K562 (cell line): ENCODE results near the gene PAX5. TPM values are rescaled to one million over a fixed set of nuclear protein-coding genes. Genes with fewer than 3 reads are reported as not detected.

Experiments
- ATAC-seq: fragments of 200-7000 bp; cut with Tn5 transposase; 3 replicates; pipeline ENCODE4 v1.9.1; 2020; ENCODE audit warnings: moderate library complexity
- BruUV-seq: library from RNA; stranded (reverse); fragments of 400-500 nt; replicated peaks from 2 replicates; lab custom pipeline; 2021; lab: Mats Ljungman, UMichigan
- CTCF ChIA-PET: fragments of 300-600 bp; formaldehyde crosslinking; extraction: SDS; loops from one replicate; lab custom pipeline; 2021; ENCODE audit warnings: low intra/inter-chr PET ratio; lab: Yijun Ruan, JAX
- POLR2A ChIA-PET: fragments of 300-600, 350-650 bp; sonication (Branson Sonifier 250); formaldehyde crosslinking; extraction: SDS; loops from one replicate; lab custom pipeline; 2021; ENCODE audit warnings: antibody characterized with exemption, inconsistent platforms; lab: Yijun Ruan, JAX
- DNase-seq, 4 experiments: peaks; one replicate each; pipeline versions ENCODE4 v3.0.0 to v3.0.0-alpha.2; 2011 to 2018; ENCODE audit warnings: low spot score in 3 of 4, mixed read lengths in 3 of 4; ENCODE audit errors: extremely low read depth in 1 of 4
- FAIRE-seq: peaks from 2 replicates; lab custom pipeline; 2011; peaks lifted over from hg19 to GRCh38; lab: Jason Lieb, UNC
- H2AFZ ChIP-seq: 2 replicates; pipeline ENCODE4 v1.6.0; 2011; ENCODE audit warnings: low read depth, low read length, control low read depth, inconsistent platforms
- H3K27ac ChIP-seq: fragments of 200-600 bp; 3 replicates; pipeline ENCODE4 v1.8.0; 2011; ENCODE audit warnings: low read depth, mild to moderate bottlenecking, control low read depth, inconsistent platforms, low read length, moderate library complexity, mixed read lengths; ENCODE audit errors: extremely low read depth
- H3K27me3 ChIP-seq, 2 experiments: fragments of 300-600 bp in 1 of 2; 2 replicates in 1 of 2; 3 replicates in 1 of 2; pipeline versions ENCODE4 v1.6.0 to v1.8.0; 2011; ENCODE audit warnings: inconsistent platforms in 2 of 2, low read length in 2 of 2, mild to moderate bottlenecking in 1 of 2, mixed read lengths in 1 of 2, moderate library complexity in 1 of 2; ENCODE audit not compliant: control insufficient read depth in 2 of 2, insufficient read depth in 2 of 2
- H3K36me3 ChIP-seq: fragments of 300-600 bp; 3 replicates; pipeline ENCODE4 v1.8.0; 2011; ENCODE audit warnings: mild to moderate bottlenecking, low read length, inconsistent platforms; ENCODE audit not compliant: control insufficient read depth, insufficient read depth
- H3K4me1 ChIP-seq, 2 experiments: fragments of 200-600 bp in 1 of 2; replicated peaks in 1 of 2; 2 replicates in 1 of 2; 3 replicates in 1 of 2; pipeline versions ENCODE4 v1.5.1 to v1.8.0; 2011; ENCODE audit warnings: inconsistent platforms in 2 of 2, low read length in 2 of 2, mild to moderate bottlenecking in 1 of 2, mixed read lengths in 1 of 2, moderate library complexity in 1 of 2; ENCODE audit not compliant: control insufficient read depth in 2 of 2, insufficient read depth in 2 of 2
- H3K4me2 ChIP-seq: 2 replicates; pipeline ENCODE4 v1.6.1; 2011; ENCODE audit warnings: low read length, control low read depth, inconsistent platforms, mixed read lengths; ENCODE audit not compliant: insufficient read depth
- H3K4me3 ChIP-seq: fragments of 200-600 bp; sonication (generic), shearing (Covaris generic); 2 replicates; pipeline ENCODE4 v1.5.1; 2016; ENCODE audit warnings: control low read depth, inconsistent platforms
- H3K79me2 ChIP-seq: fragments of 200-600 bp; 3 replicates; pipeline ENCODE4 v1.8.0; 2011; ENCODE audit warnings: low read length, inconsistent platforms; ENCODE audit not compliant: control insufficient read depth, insufficient read depth
- H3K9ac ChIP-seq, 2 experiments: 2 replicates each; pipeline versions ENCODE4 v1.6.0 to v1.6.1; 2011; ENCODE audit warnings: low read depth in 2 of 2, low read length in 2 of 2, control low read depth in 1 of 2, inconsistent platforms in 1 of 2, mild to moderate bottlenecking in 1 of 2, mixed read lengths in 1 of 2; ENCODE audit not compliant: insufficient read depth in 1 of 2
- H3K9me1 ChIP-seq: one replicate; pipeline ENCODE4 v1.6.0; 2011; ENCODE audit warnings: inconsistent platforms, mild to moderate bottlenecking, low read length, moderate library complexity; ENCODE audit not compliant: control insufficient read depth, insufficient read depth
- H3K9me3 ChIP-seq: replicated peaks from 2 replicates; pipeline ENCODE4 v1.5.1; 2011; ENCODE audit warnings: low read depth, low read length, inconsistent platforms; ENCODE audit not compliant: control insufficient read depth, insufficient read depth
- H4K20me1 ChIP-seq: replicated peaks from 2 replicates; pipeline ENCODE4 v1.6.1; 2011; ENCODE audit warnings: low read length, inconsistent platforms, mixed read lengths; ENCODE audit not compliant: control insufficient read depth, insufficient read depth
- KDM5B ChIP-seq: fragments of 200-600 bp; sonication (generic); IDR thresholded peaks from 2 replicates; pipeline ENCODE4 v1.6.1; 2012; ENCODE audit warnings: low read depth, mild to moderate bottlenecking, moderate library complexity, low read length, control low read depth, inconsistent platforms; ENCODE audit not compliant: insufficient replicate concordance
- MAFG ChIP-seq: fragments of 450-650 bp; conservative IDR thresholded peaks from 2 replicates; pipeline ENCODE4 v1.6.1; 2016; ENCODE audit warnings: missing genetic modification characterization, missing compliant biosample characterization
- NKRF ChIP-seq: fragments of 450-650 bp; IDR thresholded peaks from 2 replicates; pipeline ENCODE4 v1.6.1; 2016; ENCODE audit warnings: borderline replicate concordance
- PHB2 ChIP-seq: fragments of 450-650 bp; IDR thresholded peaks from 2 replicates; pipeline ENCODE4 v1.6.1; 2017; ENCODE audit warnings: low read depth
- SETDB1 ChIP-seq: IDR thresholded peaks from one replicate; pipeline ENCODE4 v1.6.1; 2012; ENCODE audit warnings: low read length, control low read depth, inconsistent platforms
- SREBF2 ChIP-seq: sonication (generic); formaldehyde crosslinking; IDR thresholded peaks from 2 replicates; pipeline ENCODE4 v1.4.0; 2020; ENCODE audit warnings: mild to moderate bottlenecking, missing genetic modification reagents
- TGIF2 ChIP-seq: sonication (generic); formaldehyde crosslinking; IDR thresholded peaks from 2 replicates; pipeline ENCODE4 v1.8.1; 2022; ENCODE audit warnings: mild to moderate bottlenecking, missing genetic modification reagents, moderate library complexity
- ZNF444 ChIP-seq: fragments of 250-450 bp; sonication (Bioruptor Pico); IDR thresholded peaks from 2 replicates; pipeline ENCODE4 v1.4.0; 2020; ENCODE audit warnings: mild to moderate bottlenecking, moderate library complexity
- WGBS: fragments of 100-300 bp; shearing (Covaris generic); methylation state at CpG from one replicate; pipeline ENCODE4 v1.1.6; 2016; ENCODE audit warnings: low coverage, mixed read lengths; ENCODE audit not compliant: insufficient coverage; ENCODE audit errors: missing lambda C conversion rate; 5-methylcytosine and 5-hydroxymethylcytosine counted together
- in situ Hi-C: fragments of 300-500 bp; cut with MboI; formaldehyde crosslinking; loops from 4 replicates; pipeline ENCODE4 v1.15.0; 2018; ENCODE audit warnings: inconsistent platforms, mixed read lengths
- intact Hi-C: fragments of 100-400 bp; cut with micrococcal nuclease; formaldehyde crosslinking; loops from 2 replicates; pipeline ENCODE4 v1.14.2; 2022
- polyA plus RNA-seq, 8 experiments: library from polyadenylated mRNA; depleted of rRNA in 4 of 8; stranded (reverse) in 5 of 8; unstranded in 3 of 8; fragments of >200 nt; fragmentation: Nextera tagmentation in 2 of 8; fragmentation: Illumina TruSeq in 1 of 8; extraction: Ambion mirVana in 2 of 8; extraction: Trizol in 1 of 8; gene quantifications; 2 replicates each; pipeline versions ENCODE4 v1.2.1 to v1.2.3, GENCODE V29; 2011 to 2014; ENCODE audit warnings: inconsistent platforms in 1 of 8, missing spikeins in 1 of 8
- total RNA-seq, 7 experiments: library from RNA; depleted of rRNA in 6 of 7; stranded (reverse); fragments of >200 nt in 6 of 7; fragmentation: Illumina TruSeq in 2 of 7; extraction: Trizol in 2 of 7; gene quantifications; 2 replicates each; pipeline versions ENCODE4 v1.2.1 to v1.2.3, GENCODE V29; 2011 to 2021; ENCODE audit warnings: low replicate concordance in 1 of 7

Gene PAX5
- total and polyA plus RNA-seq, 9 of the 15 experiments (the other 6 are each of a cell fraction or from before 2014, with no cell fraction given), result 0.03 to 0.09 TPM; not detected in 7

GRCh38 chr9:36897478-36897877 is 136.6 kb downstream of the PAX5 start:
- intact Hi-C loops (no loop called here), in situ Hi-C loops (no loop called here)
- no peaks in the 10 kb centered on the region for H3K9me1 ChIP-seq
- POLR2A ChIA-PET, result interaction anchor here (0.6 to 0.7 kb wide), 3 partner anchors 11 to 1753 kb away, joined by 3 read pairs; no protein-coding TSS in a partner anchor
- no peaks in the 10 kb centered on the region for H3K9me3 ChIP-seq
- ATAC-seq (no peak), DNase-seq (no peak), FAIRE-seq (no peak)
- H3K27ac ChIP-seq, result no peak overlapping the region
- H3K27me3 ChIP-seq, result peaks cover 4 to 58% of the 10 kb centered on the region in 2 experiments
- TF ChIP-seq NKRF (no peak), PHB2 (no peak), MAFG (tag) (no peak), TGIF2 (CRISPR knock-in tag) (no peak), KDM5B (no peak), SREBF2 (CRISPR knock-in tag) (no peak), ZNF444 (CRISPR knock-in tag) (no peak), SETDB1 (no peak)
- WGBS, result 0% methylated on average over 2 of the region's 2 CpGs
- H3K36me3 ChIP-seq, result no peaks in the 10 kb centered on the region
- no peak overlapping the region for H3K4me2 ChIP-seq
- no peak overlapping the region for H2AFZ ChIP-seq
- no peaks in the 10 kb centered on the region for H3K79me2 ChIP-seq
- CTCF ChIA-PET, result interaction anchor here (0.7 kb wide), 1 partner anchor 94 kb away, joined by 3 read pairs; no protein-coding TSS in a partner anchor
- H3K4me3 ChIP-seq, result no peak overlapping the region
- peaks cover 3% of the 10 kb centered on the region; the same call in 1 of the 2 replicates for H4K20me1 ChIP-seq
- no TSS peak for BruUV-seq
- no peaks in the 10 kb centered on the region for H3K4me1 ChIP-seq
- H3K9ac ChIP-seq, result no peak overlapping the region
